ENCODE results near the gene ZNF586.

The ZNF586 gene

DNA sequence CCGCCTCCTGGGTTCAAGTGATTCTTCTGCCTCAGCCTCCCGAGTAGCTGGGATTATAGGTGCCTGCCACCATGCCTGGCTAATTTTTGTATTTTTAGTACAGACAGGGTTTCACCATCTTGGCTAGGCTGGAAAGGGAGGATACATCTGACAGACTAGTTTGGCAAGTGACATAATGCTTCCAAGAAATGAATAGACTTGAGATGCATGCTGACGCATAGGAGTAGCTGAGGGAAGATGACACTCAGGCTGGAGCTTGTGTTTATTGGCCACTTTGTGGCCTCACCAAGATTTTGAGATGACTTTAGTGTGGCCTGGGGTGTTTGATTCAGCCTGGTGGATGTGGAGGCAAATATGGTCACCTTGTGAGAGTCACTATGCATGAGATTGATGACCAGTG is 4.0 kb downstream of the ZNF586 start:
- Histone ChIP-seq H3K27ac (ENCODE audit: low read length) (no peak overlapping the region; the same call in 1 of the 2 replicates), H3K27me3 (ENCODE audit: low read depth, low read length) (no peaks in the 10 kb centered on the region), H2AFZ (ENCODE audit: low read depth, low read length) (no peak overlapping the region), H3K9me3 (ENCODE audit: insufficient read depth, low read length) (no peaks in the 10 kb centered on the region), H3K4me3 (ENCODE audit: low read length) (no peak overlapping the region), H3K4me1 (ENCODE audit: low read length) (peaks cover 61% of the 10 kb centered on the region), H3K36me3 (replicated peaks; ENCODE audit: low read depth, low read length) (peaks cover 67% of the 10 kb centered on the region), H3K79me2 (ENCODE audit: low read length) (peaks cover 91% of the 10 kb centered on the region), H3K9ac (ENCODE audit: low read length) (no peak overlapping the region), H3K4me2 (ENCODE audit: low read length) (no peak overlapping the region), H4K20me1 (ENCODE audit: insufficient read depth, low read length) (peaks cover 59% of the 10 kb centered on the region)
- TF ChIP-seq EZH2phosphoT487 (IDR thresholded peaks at IDR 0.05; ENCODE audit: low read depth): no peak
- TF ChIP-seq, protein P1, sequence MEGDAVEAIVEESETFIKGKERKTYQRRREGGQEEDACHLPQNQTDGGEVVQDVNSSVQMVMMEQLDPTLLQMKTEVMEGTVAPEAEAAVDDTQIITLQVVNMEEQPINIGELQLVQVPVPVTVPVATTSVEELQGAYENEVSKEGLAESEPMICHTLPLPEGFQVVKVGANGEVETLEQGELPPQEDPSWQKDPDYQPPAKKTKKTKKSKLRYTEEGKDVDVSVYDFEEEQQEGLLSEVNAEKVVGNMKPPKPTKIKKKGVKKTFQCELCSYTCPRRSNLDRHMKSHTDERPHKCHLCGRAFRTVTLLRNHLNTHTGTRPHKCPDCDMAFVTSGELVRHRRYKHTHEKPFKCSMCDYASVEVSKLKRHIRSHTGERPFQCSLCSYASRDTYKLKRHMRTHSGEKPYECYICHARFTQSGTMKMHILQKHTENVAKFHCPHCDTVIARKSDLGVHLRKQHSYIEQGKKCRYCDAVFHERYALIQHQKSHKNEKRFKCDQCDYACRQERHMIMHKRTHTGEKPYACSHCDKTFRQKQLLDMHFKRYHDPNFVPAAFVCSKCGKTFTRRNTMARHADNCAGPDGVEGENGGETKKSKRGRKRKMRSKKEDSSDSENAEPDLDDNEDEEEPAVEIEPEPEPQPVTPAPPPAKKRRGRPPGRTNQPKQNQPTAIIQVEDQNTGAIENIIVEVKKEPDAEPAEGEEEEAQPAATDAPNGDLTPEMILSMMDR (IDR thresholded peaks at IDR 0.05; ENCODE audit: low read depth, low read length): no peak

DNA sequence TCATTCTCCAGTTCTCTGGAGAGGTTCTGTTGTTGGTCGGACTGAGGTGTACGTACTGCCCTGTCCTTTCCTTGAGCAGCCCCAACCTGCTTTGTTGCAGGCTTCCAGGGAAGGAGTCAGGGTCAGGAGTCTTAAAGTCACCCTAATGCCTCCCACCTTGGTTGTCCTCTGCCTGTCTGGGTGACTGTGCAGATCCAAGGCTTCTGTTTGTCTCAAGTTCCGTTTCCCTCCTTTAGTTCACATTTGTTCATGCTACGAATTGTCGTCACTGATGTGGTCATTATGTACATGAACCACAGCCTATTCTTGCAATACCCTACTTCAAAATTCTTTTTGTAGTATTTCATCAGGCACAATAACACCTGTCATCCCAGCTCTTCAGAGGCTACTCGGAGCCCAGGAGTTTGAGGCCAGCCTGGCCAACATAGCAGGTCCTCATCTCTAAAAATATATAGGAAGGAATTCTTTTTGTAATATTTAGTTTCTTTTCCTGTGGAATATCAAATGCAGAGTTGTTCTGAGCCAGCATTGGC is 7.4 kb downstream of the ZNF586 start:
- H4K20me1 ChIP-seq (ENCODE audit: insufficient read depth, low read length): peaks cover 90% of the 10 kb centered on the region
- H3K9ac ChIP-seq (ENCODE audit: low read length): no peak overlapping the region
- H3K79me2 ChIP-seq (ENCODE audit: low read length): peaks cover 100% of the 10 kb centered on the region
- no peak overlapping the region for H2AFZ ChIP-seq (ENCODE audit: low read depth, low read length)
- TF ChIP-seq, protein P1 (IDR thresholded peaks at IDR 0.05; ENCODE audit: low read depth, low read length): no peak
- no peak for TF ChIP-seq EZH2phosphoT487 (IDR thresholded peaks at IDR 0.05; ENCODE audit: low read depth)
- no peaks in the 10 kb centered on the region for H3K9me3 ChIP-seq (ENCODE audit: insufficient read depth, low read length)
- no peak overlapping the region for H3K4me2 ChIP-seq (ENCODE audit: low read length)
- peaks cover 86% of the 10 kb centered on the region for H3K36me3 ChIP-seq (replicated peaks; ENCODE audit: low read depth, low read length)
- H3K4me3 ChIP-seq (ENCODE audit: low read length): no peak overlapping the region
- H3K27me3 ChIP-seq (ENCODE audit: low read depth, low read length): no peaks in the 10 kb centered on the region
- H3K4me1 ChIP-seq (ENCODE audit: low read length): peaks cover 37% of the 10 kb centered on the region
- H3K27ac ChIP-seq (ENCODE audit: low read length): peak overlapping the region; percentile 65; the same call in 1 of the 2 replicates

DNA sequence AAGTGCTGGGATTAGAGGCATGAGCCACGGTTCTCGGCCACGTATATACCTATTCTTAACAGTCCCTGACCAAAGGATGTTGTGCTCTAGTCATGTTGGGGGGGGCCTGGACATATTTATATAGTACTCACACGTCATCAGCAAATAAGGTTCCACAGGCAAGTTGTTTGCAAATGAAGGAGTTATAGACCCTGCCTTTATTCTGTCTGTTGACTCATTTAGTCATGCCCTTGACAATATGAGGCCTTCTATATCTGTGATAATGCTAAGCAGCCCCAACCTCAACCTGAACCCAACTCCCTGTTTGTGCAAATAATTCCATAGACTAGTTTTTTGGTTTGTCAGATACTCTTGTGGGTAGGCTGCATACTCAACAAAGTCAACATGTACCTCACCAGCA is 8.9 kb downstream of the ZNF586 start:
- no peaks in the 10 kb centered on the region for H3K27me3 ChIP-seq (ENCODE audit: low read depth, low read length)
- H3K36me3 ChIP-seq (replicated peaks; ENCODE audit: low read depth, low read length): peaks cover 76% of the 10 kb centered on the region
- peaks cover 79% of the 10 kb centered on the region for H4K20me1 ChIP-seq (ENCODE audit: insufficient read depth, low read length)
- TF ChIP-seq, protein P1 (IDR thresholded peaks at IDR 0.05; ENCODE audit: low read depth, low read length): no peak
- TF ChIP-seq EZH2phosphoT487 (IDR thresholded peaks at IDR 0.05; ENCODE audit: low read depth): no peak
- H3K9me3 ChIP-seq (ENCODE audit: insufficient read depth, low read length): no peaks in the 10 kb centered on the region
- H3K4me1 ChIP-seq (ENCODE audit: low read length): peaks cover 25% of the 10 kb centered on the region
- H3K27ac ChIP-seq (ENCODE audit: low read length): no peak overlapping the region
- no peak overlapping the region for H2AFZ ChIP-seq (ENCODE audit: low read depth, low read length)
- H3K4me2 ChIP-seq (ENCODE audit: low read length): no peak overlapping the region
- peaks cover 100% of the 10 kb centered on the region for H3K79me2 ChIP-seq (ENCODE audit: low read length)
- no peak overlapping the region for H3K4me3 ChIP-seq (ENCODE audit: low read length)
- no peak overlapping the region for H3K9ac ChIP-seq (ENCODE audit: low read length)

DNA sequence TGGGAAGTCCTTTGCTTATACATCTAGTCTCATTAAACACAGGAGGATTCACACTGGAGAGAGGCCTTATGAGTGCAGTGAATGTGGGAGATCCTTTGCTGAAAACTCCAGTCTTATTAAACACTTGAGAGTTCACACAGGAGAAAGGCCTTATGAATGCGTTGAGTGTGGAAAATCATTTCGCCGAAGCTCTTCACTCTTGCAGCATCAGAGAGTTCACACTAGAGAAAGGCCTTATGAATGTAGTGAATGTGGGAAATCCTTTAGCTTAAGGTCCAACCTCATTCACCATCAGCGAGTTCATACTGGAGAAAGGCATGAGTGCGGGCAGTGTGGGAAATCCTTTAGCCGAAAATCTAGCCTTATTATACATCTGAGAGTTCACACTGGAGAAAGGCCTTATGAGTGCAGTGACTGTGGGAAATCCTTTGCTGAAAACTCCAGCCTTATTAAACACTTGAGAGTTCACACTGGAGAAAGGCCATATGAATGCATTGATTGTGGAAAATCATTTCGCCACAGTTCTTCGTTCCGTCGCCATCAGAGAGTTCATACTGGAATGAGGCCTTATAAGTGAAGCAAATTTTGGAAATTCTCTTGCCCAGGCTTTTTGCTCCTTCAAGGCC is 9.9 kb downstream of the ZNF586 start:
- Histone ChIP-seq H3K9ac (ENCODE audit: low read length) (no peak overlapping the region), H4K20me1 (ENCODE audit: insufficient read depth, low read length) (peaks cover 78% of the 10 kb centered on the region), H3K4me3 (ENCODE audit: low read length) (no peak overlapping the region), H3K4me2 (ENCODE audit: low read length) (no peak overlapping the region), H3K79me2 (ENCODE audit: low read length) (peaks cover 100% of the 10 kb centered on the region), H3K27ac (ENCODE audit: low read length) (no peak overlapping the region), H3K36me3 (replicated peaks; ENCODE audit: low read depth, low read length) (peaks cover 72% of the 10 kb centered on the region), H3K4me1 (ENCODE audit: low read length) (peaks cover 20% of the 10 kb centered on the region), H3K27me3 (ENCODE audit: low read depth, low read length) (no peaks in the 10 kb centered on the region), H2AFZ (ENCODE audit: low read depth, low read length) (no peak overlapping the region), H3K9me3 (ENCODE audit: insufficient read depth, low read length) (no peaks in the 10 kb centered on the region)
- TF ChIP-seq, protein P1 (IDR thresholded peaks at IDR 0.05; ENCODE audit: low read depth, low read length): no peak
- no peak for TF ChIP-seq EZH2phosphoT487 (IDR thresholded peaks at IDR 0.05; ENCODE audit: low read depth)
